ENCODE results near the gene AXDND1. TPM values are rescaled to one million over a fixed set of nuclear protein-coding genes. Genes with fewer than 3 reads are reported as not detected.

The AXDND1 gene
- total RNA-seq, 1 donor from 2014 or later, result 1.1 TPM

DNA sequence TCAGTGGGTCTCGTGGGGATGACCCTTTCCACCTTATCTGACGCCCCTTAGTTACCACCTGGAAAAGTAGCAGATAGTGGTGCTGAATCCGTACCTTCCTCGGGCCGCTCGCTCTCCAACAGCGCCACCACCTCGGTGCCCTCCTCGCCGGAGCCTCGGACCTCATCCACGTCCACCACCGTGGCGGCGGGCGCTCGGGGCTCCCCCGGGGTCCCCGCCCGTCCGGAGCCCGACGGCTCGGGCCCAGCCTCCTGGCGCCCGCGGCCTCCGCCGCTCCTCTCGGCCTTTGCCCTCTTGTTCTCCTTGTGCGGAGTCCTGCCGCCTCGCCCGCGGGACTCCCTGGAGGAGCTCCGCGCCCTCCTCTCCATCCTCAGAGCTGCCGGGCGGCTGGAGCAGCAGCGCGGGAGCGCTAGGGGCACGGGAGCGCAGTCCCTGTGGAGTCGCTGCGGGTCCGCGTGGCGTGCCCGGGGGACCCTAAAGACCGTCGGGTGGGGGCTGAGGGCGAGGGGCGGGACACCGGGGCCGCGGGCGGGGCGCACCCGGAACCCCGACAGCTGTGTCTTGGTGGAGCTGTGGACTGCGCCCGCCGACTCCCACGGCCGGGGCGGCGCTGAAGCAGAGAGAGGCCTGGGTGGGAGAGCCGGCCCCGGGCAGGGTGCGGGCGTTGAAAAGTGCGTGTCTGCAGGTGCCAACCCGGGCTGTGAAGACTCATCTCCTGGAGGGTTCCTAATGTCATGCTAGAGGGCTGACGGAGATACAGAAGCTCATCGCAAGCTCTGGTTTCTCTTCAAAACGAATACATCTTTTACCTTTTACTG, 209.9 kb downstream of the AXDND1 start, which contains the start of gene NPHS2:
Gene NPHS2, minus strand, starts transcription at position 452 of the 818 bp plus-strand sequence. Its CDS starts 84 bp downstream, at position 368.
- Mint-ChIP-seq H3K9me3 (ENCODE audit: unreplicated experiment) (peaks cover 4% of the 10 kb centered on the region), H3K36me3 (ENCODE audit: low read depth, unreplicated experiment) (peaks cover 2% of the 10 kb centered on the region), H3K4me1 (ENCODE audit: low read depth, unreplicated experiment) (no peaks in the 10 kb centered on the region), H3K4me3 (ENCODE audit: unreplicated experiment) (no peak within 1 kb of the TSS), H3K27me3 (ENCODE audit: low read depth, unreplicated experiment) (peaks cover 55% of the 10 kb centered on the region), H3K27ac (ENCODE audit: unreplicated experiment) (no peak within 1 kb of the TSS)
- Histone ChIP-seq H3K27ac (ENCODE audit: low read depth, low read length) (no peak within 1 kb of the TSS), H3K4me2 (ENCODE audit: low read length) (no peak within 1 kb of the TSS), H3K4me3 (ENCODE audit: insufficient read depth, low read depth, low read length) (no peak within 1 kb of the TSS), H4K20me1 (ENCODE audit: insufficient read depth, low read length) (no peaks in the 10 kb centered on the region), H3K79me2 (ENCODE audit: insufficient read depth, low read length) (no peaks in the 10 kb centered on the region), H3K9me3 (ENCODE audit: insufficient read depth, low read depth, low read length) (no peaks in the 10 kb centered on the region), H3K36me3 (ENCODE audit: insufficient read depth, low read length) (no peaks in the 10 kb centered on the region), H3K4me1 (ENCODE audit: insufficient read depth, low read length) (no peaks in the 10 kb centered on the region), H2AFZ (ENCODE audit: low read depth, low read length) (no peak within 1 kb of the TSS), H3K27me3 (ENCODE audit: insufficient read depth, low read length) (peaks cover 19% of the 10 kb centered on the region), H3K9ac (ENCODE audit: low read length) (no peak within 1 kb of the TSS)
- no peak for FAIRE-seq
- TF ChIP-seq, protein P1, sequence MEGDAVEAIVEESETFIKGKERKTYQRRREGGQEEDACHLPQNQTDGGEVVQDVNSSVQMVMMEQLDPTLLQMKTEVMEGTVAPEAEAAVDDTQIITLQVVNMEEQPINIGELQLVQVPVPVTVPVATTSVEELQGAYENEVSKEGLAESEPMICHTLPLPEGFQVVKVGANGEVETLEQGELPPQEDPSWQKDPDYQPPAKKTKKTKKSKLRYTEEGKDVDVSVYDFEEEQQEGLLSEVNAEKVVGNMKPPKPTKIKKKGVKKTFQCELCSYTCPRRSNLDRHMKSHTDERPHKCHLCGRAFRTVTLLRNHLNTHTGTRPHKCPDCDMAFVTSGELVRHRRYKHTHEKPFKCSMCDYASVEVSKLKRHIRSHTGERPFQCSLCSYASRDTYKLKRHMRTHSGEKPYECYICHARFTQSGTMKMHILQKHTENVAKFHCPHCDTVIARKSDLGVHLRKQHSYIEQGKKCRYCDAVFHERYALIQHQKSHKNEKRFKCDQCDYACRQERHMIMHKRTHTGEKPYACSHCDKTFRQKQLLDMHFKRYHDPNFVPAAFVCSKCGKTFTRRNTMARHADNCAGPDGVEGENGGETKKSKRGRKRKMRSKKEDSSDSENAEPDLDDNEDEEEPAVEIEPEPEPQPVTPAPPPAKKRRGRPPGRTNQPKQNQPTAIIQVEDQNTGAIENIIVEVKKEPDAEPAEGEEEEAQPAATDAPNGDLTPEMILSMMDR (IDR thresholded peaks at IDR 0.05; ENCODE audit: insufficient read depth, low read depth, low read length), result no peak
- peak; percentile 75 for TF ChIP-seq EZH2 (IDR thresholded peaks at IDR 0.05; ENCODE audit: insufficient read depth, low read length)
- no peak for DNase-seq (ENCODE audit: low read depth)

DNA sequence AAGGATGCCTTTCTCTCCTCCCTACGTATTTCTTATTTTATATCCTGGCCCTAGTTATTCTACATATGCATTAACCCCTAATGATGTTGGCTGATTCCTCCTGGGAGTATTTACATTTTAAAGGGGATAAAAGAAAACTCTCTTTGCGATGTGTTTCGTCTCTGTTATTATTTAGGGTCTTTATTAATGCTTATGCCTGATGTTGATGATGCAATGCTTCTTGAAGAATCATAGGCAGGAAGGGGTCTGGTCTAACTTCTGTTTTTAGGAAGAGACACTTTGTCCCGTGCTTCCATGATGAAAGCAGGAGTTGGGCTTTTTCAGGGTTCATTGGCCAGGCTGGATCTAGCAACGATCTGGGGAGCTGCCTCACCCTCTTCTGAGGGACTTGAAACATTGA, 210.7 kb downstream of the AXDND1 start:
- Mint-ChIP-seq H3K27ac (ENCODE audit: unreplicated experiment) (no peak overlapping the region), H3K4me1 (ENCODE audit: low read depth, unreplicated experiment) (no peaks in the 10 kb centered on the region), H3K9me3 (ENCODE audit: unreplicated experiment) (peaks cover 2% of the 10 kb centered on the region), H3K4me3 (ENCODE audit: unreplicated experiment) (no peak overlapping the region), H3K27me3 (ENCODE audit: low read depth, unreplicated experiment) (peaks cover 53% of the 10 kb centered on the region), H3K36me3 (ENCODE audit: low read depth, unreplicated experiment) (peaks cover 2% of the 10 kb centered on the region)
- FAIRE-seq (no peak), DNase-seq (ENCODE audit: low read depth) (no peak)
- H3K4me1 ChIP-seq (ENCODE audit: insufficient read depth, low read length), result no peaks in the 10 kb centered on the region
- H4K20me1 ChIP-seq (ENCODE audit: insufficient read depth, low read length), result no peaks in the 10 kb centered on the region
- H3K4me3 ChIP-seq (ENCODE audit: insufficient read depth, low read depth, low read length), result no peak overlapping the region
- no peak overlapping the region for H2AFZ ChIP-seq (ENCODE audit: low read depth, low read length)
- peaks cover 19% of the 10 kb centered on the region for H3K27me3 ChIP-seq (ENCODE audit: insufficient read depth, low read length)
- H3K4me2 ChIP-seq (ENCODE audit: low read length), result no peak overlapping the region
- TF ChIP-seq, protein P1 (IDR thresholded peaks at IDR 0.05; ENCODE audit: insufficient read depth, low read depth, low read length), result no peak
- TF ChIP-seq EZH2 (IDR thresholded peaks at IDR 0.05; ENCODE audit: insufficient read depth, low read length), result no peak
- H3K27ac ChIP-seq (ENCODE audit: low read depth, low read length), result no peak overlapping the region
- no peak overlapping the region for H3K9ac ChIP-seq (ENCODE audit: low read length)
- H3K36me3 ChIP-seq (ENCODE audit: insufficient read depth, low read length), result no peaks in the 10 kb centered on the region
- no peaks in the 10 kb centered on the region for H3K79me2 ChIP-seq (ENCODE audit: insufficient read depth, low read length)
- no peaks in the 10 kb centered on the region for H3K9me3 ChIP-seq (ENCODE audit: insufficient read depth, low read depth, low read length)

All from astrocyte (in vitro differentiated cells and primary cell).